Stimulated activated memory B cell treated with anti-CD40 and anti-IgM and Interleukin-4, amounts not matched to agents 10 μg/mL and 1 μg/mL and 100 μg/mL, for 72 hours (primary cell): ENCODE data around the gene GPR68.
A peak's percentile ranks its signal among the peaks of the same experiment; 100 is the strongest.

Experiments
- ATAC-seq: fragments of 150-1000 bp; cut with Tn5 transposase; 2 replicates; pipeline ENCODE4 v1.10.0; 2021
- H3K27ac Mint-ChIP-seq: one replicate; pipeline ENCODE4 v1.8.0; 2022; ENCODE audit warnings: mild to moderate bottlenecking, mixed read lengths
- H3K27me3 Mint-ChIP-seq: one replicate; pipeline ENCODE4 v1.8.0; 2022; ENCODE audit warnings: mixed read lengths
- H3K36me3 Mint-ChIP-seq: one replicate; pipeline ENCODE4 v1.8.0; 2022; ENCODE audit warnings: mixed read lengths
- H3K4me1 Mint-ChIP-seq: one replicate; pipeline ENCODE4 v1.8.0; 2022; ENCODE audit warnings: mixed read lengths
- H3K4me3 Mint-ChIP-seq: one replicate; pipeline ENCODE4 v1.8.0; 2022; ENCODE audit warnings: mild to moderate bottlenecking, moderate library complexity, mixed read lengths
- H3K9me3 Mint-ChIP-seq: one replicate; pipeline ENCODE4 v1.8.0; 2022; ENCODE audit warnings: mixed read lengths

The GPR68 gene

DNA sequence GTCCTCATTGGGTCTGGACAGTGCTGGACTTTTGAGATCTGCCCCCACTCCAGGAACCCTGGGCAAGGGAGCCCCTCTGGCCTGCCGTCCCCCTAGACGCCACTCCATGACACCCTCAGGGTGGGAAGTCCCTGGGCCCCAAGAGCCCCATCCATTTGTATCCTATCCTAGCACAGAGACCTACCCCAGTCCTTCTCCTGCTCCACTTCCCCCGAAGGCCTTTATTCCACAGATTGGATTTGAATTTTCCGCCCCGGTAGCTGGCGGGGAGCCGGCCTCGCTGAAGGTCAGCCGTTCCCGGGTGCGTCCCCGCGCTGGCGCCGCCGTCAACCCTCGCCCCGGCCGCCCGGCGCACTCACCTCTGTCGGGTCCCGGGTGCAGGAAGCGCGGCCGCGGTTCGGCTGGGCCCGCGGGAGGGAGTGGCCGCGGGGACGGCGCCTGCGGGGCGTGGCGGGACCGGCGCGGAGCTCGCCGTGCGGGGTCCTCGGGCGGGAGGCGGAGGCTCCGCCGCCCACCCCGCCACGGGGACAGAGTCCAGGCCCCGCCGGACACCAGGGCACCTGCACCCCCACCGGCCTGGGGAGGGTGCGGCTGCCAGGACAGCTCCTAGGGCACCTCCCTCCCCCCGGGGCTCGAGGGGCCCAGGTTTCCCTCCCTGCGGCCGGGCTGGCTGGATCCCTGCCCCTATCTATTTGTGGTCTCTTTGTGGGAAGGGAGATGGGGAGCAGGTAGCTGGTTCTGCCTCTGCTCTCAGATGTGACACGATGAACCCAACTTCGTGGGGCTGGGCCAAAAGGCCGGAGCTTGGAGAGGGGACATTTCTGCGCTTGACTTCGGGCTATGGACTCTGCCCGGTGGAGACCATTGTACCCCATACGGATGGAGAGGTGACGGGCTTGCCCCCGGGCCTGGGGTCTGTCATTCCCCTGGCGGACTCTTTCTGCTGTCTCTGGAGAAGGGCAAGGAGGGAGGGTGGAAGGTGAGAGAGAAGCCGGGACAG lies 19.9 kb upstream of the GPR68 start:
- Mint-ChIP-seq H3K36me3 (peaks cover 21% of the 10 kb centered on the region), H3K4me1 (peaks cover 32% of the 10 kb centered on the region), H3K4me3 (peak overlapping the region; percentile 63), H3K27ac (no peak overlapping the region), H3K27me3 (peaks cover 16% of the 10 kb centered on the region), H3K9me3 (peaks cover 3% of the 10 kb centered on the region)
- peak; percentile 60 for ATAC-seq

DNA sequence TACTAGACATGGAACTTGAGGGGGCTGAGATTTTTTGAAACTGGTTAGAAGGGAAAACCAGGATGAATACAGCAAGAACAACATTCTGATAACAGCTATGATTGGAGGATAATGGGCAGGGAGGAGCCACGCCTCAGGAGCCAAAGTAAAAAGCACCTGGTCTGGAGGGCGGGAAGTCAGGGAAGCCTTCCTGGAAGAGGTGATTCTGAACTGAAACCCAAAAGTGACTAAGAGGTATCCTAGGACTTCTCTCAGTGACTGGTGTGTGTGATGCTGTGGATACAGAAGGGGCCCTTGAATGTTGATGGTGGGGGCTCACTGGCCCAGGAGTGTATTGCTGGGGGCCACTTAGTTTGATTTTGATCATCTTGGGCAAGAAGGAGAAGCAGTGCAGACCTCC lies 18.8 kb upstream of the GPR68 start:
- no peak overlapping the region for H3K27ac Mint-ChIP-seq
- H3K9me3 Mint-ChIP-seq: peaks cover 3% of the 10 kb centered on the region
- H3K36me3 Mint-ChIP-seq: peaks cover 12% of the 10 kb centered on the region
- no peak overlapping the region for H3K4me3 Mint-ChIP-seq
- peaks cover 25% of the 10 kb centered on the region for H3K4me1 Mint-ChIP-seq
- ATAC-seq: no peak
- peaks cover 16% of the 10 kb centered on the region for H3K27me3 Mint-ChIP-seq

GRCh38 chr14:91261986-91262549 lies 17.6 kb upstream of the GPR68 start:
- H3K9me3 Mint-ChIP-seq: peaks cover 3% of the 10 kb centered on the region
- no peaks in the 10 kb centered on the region for H3K36me3 Mint-ChIP-seq
- no peak for ATAC-seq
- peaks cover 16% of the 10 kb centered on the region for H3K27me3 Mint-ChIP-seq
- H3K27ac Mint-ChIP-seq: no peak overlapping the region
- peaks cover 28% of the 10 kb centered on the region for H3K4me1 Mint-ChIP-seq
- H3K4me3 Mint-ChIP-seq: no peak overlapping the region

DNA sequence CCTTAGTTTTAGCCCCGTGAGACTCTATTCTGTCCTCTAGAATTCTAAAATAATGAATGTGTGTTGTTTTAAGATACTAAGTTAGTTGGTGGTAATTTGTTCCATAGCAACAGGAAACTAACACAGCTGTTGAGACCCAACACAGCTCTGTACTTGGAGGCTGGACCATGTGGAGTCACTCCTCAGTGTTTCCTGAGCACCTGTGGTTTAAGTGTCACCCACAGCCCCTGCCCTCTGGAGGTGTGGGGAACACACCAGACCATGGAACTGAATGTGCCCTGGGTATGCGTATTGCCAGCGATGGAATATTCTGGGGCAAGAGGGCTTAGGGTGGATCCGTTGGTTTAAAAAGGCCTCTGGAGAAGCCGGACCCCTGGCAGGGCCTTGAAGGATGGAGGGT lies 16.6 kb upstream of the GPR68 start:
- Mint-ChIP-seq H3K27me3 (peaks cover 16% of the 10 kb centered on the region), H3K36me3 (no peaks in the 10 kb centered on the region), H3K27ac (no peak overlapping the region), H3K9me3 (peaks cover 3% of the 10 kb centered on the region), H3K4me3 (no peak overlapping the region), H3K4me1 (peaks cover 28% of the 10 kb centered on the region)
- no peak for ATAC-seq

GRCh38 chr14:91258876-91259275 lies 14.4 kb upstream of the GPR68 start:
- peaks cover 21% of the 10 kb centered on the region for H3K4me1 Mint-ChIP-seq
- H3K36me3 Mint-ChIP-seq: no peaks in the 10 kb centered on the region
- H3K27ac Mint-ChIP-seq: no peak overlapping the region
- peaks cover 3% of the 10 kb centered on the region for H3K27me3 Mint-ChIP-seq
- ATAC-seq: no peak
- H3K4me3 Mint-ChIP-seq: no peak overlapping the region
- H3K9me3 Mint-ChIP-seq: peaks cover 3% of the 10 kb centered on the region

- ATAC-seq: no peak
- H3K27ac Mint-ChIP-seq: peak overlapping the region; percentile 2
- no peaks in the 10 kb centered on the region for H3K27me3 Mint-ChIP-seq
- H3K4me1 Mint-ChIP-seq: peaks cover 23% of the 10 kb centered on the region
- H3K9me3 Mint-ChIP-seq: peaks cover 3% of the 10 kb centered on the region
- no peak overlapping the region for H3K4me3 Mint-ChIP-seq
- H3K36me3 Mint-ChIP-seq: no peaks in the 10 kb centered on the region
Observed at GRCh38 chr14:91258011-91258618, 13.6 kb upstream of the GPR68 start.

- Mint-ChIP-seq H3K27ac (peak overlapping the region; percentile 2), H3K36me3 (no peaks in the 10 kb centered on the region), H3K9me3 (peaks cover 3% of the 10 kb centered on the region), H3K27me3 (no peaks in the 10 kb centered on the region), H3K4me3 (no peak overlapping the region), H3K4me1 (peaks cover 28% of the 10 kb centered on the region)
- ATAC-seq: no peak
Observed at GRCh38 chr14:91257328-91258010, 13.0 kb upstream of the GPR68 start.

DNA sequence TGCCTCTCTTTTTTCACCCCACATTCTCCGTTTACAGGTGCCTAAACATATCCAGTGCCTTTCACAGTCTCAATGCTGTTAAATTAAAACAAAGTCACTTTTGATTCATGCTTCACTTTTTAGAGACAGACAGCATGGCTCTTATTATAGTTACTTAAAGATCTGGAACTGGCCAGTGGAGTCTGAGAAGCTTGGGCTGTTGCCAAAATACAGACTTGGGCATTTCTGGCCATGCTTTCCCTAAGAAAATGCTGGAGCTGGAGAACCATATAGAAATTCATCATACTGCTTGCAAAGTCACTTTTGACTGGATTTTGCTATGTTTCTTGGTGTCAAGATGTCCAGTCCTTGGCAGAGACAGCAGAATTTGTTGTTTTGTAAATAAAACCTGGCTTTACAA lies 12.2 kb upstream of the GPR68 start:
- ATAC-seq: no peak
- no peak overlapping the region for H3K27ac Mint-ChIP-seq
- H3K36me3 Mint-ChIP-seq: no peaks in the 10 kb centered on the region
- H3K27me3 Mint-ChIP-seq: no peaks in the 10 kb centered on the region
- peaks cover 36% of the 10 kb centered on the region for H3K4me1 Mint-ChIP-seq
- no peak overlapping the region for H3K4me3 Mint-ChIP-seq
- H3K9me3 Mint-ChIP-seq: peaks cover 3% of the 10 kb centered on the region

DNA sequence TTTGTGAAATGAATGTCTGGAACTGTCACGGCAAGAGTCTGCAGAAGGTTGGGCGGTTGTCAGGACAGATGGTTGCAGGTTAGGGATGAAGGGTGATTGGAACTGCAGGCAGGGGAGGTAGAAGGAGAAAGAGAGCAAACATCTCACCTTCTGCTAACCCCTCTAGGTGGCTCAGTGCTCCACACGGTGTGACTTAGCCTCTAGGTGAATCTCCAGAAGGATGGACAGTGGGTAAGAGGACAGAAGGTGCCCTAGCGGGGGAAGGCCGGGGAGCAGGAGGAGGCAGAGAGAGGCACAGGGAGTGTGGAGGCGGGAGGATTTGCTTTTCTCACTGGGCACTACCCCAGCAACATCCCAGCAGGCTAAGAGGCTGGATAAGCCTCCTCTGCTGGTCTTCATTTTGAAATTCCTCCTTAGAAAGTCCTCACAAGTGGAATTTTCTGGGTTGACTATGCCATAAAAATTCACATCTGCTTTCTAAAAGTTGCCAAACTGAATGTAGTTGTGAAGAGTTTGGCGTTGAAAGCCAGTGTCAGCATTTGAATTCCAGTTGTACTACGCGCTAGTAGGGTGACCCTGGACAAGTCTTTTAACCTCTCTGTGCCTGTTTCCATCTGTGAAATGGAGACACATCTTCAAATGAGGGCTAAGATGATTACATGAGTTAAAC lies 10.7 kb upstream of the GPR68 start:
- H3K4me3 Mint-ChIP-seq: no peak overlapping the region

DNA sequence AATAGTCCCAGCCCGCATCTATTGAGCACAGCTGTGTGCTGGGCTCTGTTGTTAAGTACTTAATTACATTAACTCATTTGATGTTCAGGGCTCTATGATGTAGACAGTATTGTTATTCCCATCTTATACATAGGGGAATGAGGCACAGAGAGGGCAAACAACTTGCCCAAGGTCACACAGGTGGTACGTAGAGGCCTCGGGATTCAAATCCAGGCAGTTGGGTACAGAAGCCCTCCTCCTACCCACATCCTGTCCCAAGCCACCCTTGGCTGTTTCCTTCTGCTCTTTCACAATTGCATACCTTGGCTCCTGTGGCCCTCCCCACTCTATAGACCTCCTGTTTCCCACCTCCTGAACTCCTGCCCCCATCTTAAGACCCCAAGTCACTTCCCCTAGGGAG lies 10.0 kb upstream of the GPR68 start:
- Mint-ChIP-seq H3K36me3 (no peaks in the 10 kb centered on the region), H3K4me1 (peaks cover 56% of the 10 kb centered on the region), H3K27ac (peak overlapping the region; percentile 78), H3K27me3 (no peaks in the 10 kb centered on the region), H3K9me3 (no peaks in the 10 kb centered on the region), H3K4me3 (peak overlapping the region; percentile 75)
- no peak for ATAC-seq

More for the DNA sequence above, 10.7 kb upstream of the GPR68 start:
- Mint-ChIP-seq H3K4me1 (peaks cover 49% of the 10 kb centered on the region), H3K9me3 (no peaks in the 10 kb centered on the region), H3K27me3 (no peaks in the 10 kb centered on the region), H3K36me3 (no peaks in the 10 kb centered on the region), H3K27ac (peak overlapping the region; percentile 78)
- ATAC-seq: no peak

- Mint-ChIP-seq H3K27ac (peak overlapping the region; percentile 78), H3K9me3 (no peaks in the 10 kb centered on the region)
- ATAC-seq: no peak
Observed at GRCh38 chr14:91253795-91254323, 9.4 kb upstream of the GPR68 start.

DNA sequence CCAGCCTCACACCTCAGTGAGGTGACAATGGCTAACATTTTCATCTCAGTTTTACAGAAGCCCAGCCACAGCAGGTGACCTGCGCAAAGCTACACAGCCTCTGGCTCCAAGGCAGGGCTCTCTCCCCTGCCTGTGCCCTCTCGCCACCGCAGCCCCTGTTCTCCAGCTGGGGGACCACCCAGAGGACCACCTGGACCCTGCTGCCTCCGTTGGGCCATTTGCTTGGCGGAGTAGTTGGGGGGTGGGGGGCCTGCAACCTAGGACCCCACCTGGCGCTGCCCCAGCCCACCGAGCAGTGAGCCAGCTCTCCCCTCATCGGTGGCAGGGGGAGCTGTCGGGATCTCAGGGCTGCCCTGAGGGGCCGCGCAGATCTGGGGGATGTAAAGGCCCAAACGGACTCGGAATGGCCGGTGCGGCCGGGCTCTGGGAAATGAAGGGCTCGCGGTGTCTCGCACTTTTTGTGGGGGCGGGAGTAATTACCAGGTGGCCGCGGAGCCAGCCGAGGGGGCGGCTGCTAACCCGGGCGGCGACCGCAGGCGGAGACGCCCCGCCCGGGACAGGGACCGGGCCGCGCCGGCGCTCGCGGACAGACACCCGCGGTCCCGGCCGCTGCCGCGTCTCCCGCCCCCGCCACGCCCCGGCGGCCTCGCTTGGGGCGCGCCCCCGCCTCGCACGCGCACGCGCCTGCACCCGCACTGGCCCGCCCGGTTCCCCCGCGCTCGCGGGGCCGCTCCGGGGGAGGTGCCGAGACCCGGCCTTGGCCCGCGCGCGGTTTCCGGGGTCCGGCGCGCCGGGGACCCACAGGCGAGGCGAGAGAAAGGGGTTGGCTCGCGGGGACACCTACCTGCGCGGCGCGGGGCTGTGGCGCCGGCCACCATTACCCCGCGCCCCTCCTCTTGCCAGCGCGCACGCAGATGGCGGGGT lies 8.6 kb upstream of the GPR68 start:
- no peaks in the 10 kb centered on the region for H3K36me3 Mint-ChIP-seq
- peak; percentile 62 for ATAC-seq
- H3K4me1 Mint-ChIP-seq: peaks cover 57% of the 10 kb centered on the region
- H3K4me3 Mint-ChIP-seq: peak overlapping the region; percentile 77
- H3K27ac Mint-ChIP-seq: peak overlapping the region; percentile 78
- no peaks in the 10 kb centered on the region for H3K9me3 Mint-ChIP-seq
- H3K27me3 Mint-ChIP-seq: no peaks in the 10 kb centered on the region

More at GRCh38 chr14:91253795-91254323, 9.4 kb upstream of the GPR68 start:
- H3K4me1 Mint-ChIP-seq: peaks cover 59% of the 10 kb centered on the region
- no peaks in the 10 kb centered on the region for H3K36me3 Mint-ChIP-seq
- peak overlapping the region; percentile 75 for H3K4me3 Mint-ChIP-seq
- H3K27me3 Mint-ChIP-seq: no peaks in the 10 kb centered on the region

- peaks cover 55% of the 10 kb centered on the region for H3K4me1 Mint-ChIP-seq
- peaks cover 4% of the 10 kb centered on the region for H3K9me3 Mint-ChIP-seq
- H3K36me3 Mint-ChIP-seq: no peaks in the 10 kb centered on the region
- no peak for ATAC-seq
- no peaks in the 10 kb centered on the region for H3K27me3 Mint-ChIP-seq
- H3K4me3 Mint-ChIP-seq: no peak overlapping the region
- H3K27ac Mint-ChIP-seq: peak overlapping the region; percentile 79
Observed at GRCh38 chr14:91250912-91251311, 6.4 kb upstream of the GPR68 start.
